Uterus (tissue), 2 donors: ENCODE measurements around the gene VPS9D1.

Experiments
- POLR2A ChIP-seq, 2 donors: fragments of 450-650 bp; IDR thresholded peaks; one replicate each; pipeline ENCODE4 v1.6.1; 2016; ENCODE audit warnings: antibody characterized with exemption in 2 of 2, mild to moderate bottlenecking in 1 of 2, moderate library complexity in 1 of 2
- TF ChIP-seq, protein P1 (sequence below), 4 experiments: fragments of 200-600 bp in 2 of 4; fragments of 450-650 bp in 2 of 4; sonication (generic) in 2 of 4; IDR thresholded peaks; one replicate each; pipeline ENCODE4 v1.5.1; 2016 to 2019; ENCODE audit warnings: antibody characterized with exemption in 4 of 4, mild to moderate bottlenecking in 2 of 4, moderate library complexity in 1 of 4

DNA sequence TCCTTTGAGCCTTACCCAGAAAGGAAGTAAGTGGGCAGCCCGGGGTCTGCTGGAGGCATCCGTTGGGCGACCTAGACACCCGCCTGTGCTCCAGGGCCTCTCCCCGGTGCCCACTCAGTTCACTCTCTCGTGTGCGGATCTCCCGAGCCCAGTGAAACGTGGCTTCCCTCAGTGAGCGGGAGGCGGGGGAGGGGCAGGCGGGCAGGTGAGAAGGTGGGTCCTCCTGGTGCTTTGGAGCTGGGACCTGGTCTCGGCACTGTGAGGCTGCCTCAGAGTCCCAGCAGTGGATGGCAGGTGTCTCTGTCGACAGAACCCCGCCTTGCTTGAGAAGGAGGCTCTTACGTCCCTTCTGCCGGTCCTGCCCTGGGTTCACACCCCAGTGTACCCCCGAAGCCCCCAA is 8.6 kb upstream of the VPS9D1 start:
- TF ChIP-seq POLR2A (IDR thresholded peaks at IDR 0.05) = no peak
- TF ChIP-seq, protein P1, sequence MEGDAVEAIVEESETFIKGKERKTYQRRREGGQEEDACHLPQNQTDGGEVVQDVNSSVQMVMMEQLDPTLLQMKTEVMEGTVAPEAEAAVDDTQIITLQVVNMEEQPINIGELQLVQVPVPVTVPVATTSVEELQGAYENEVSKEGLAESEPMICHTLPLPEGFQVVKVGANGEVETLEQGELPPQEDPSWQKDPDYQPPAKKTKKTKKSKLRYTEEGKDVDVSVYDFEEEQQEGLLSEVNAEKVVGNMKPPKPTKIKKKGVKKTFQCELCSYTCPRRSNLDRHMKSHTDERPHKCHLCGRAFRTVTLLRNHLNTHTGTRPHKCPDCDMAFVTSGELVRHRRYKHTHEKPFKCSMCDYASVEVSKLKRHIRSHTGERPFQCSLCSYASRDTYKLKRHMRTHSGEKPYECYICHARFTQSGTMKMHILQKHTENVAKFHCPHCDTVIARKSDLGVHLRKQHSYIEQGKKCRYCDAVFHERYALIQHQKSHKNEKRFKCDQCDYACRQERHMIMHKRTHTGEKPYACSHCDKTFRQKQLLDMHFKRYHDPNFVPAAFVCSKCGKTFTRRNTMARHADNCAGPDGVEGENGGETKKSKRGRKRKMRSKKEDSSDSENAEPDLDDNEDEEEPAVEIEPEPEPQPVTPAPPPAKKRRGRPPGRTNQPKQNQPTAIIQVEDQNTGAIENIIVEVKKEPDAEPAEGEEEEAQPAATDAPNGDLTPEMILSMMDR (IDR thresholded peaks at IDR 0.05) = no peak
